ENCODE data around the gene ERBB4.
"Not testable (repeated sequence)": the region's sequence is repeated elsewhere in the genome, so short reads cannot be mapped to it uniquely, and the experiment has no call there.

ERBB4 gene

DNA sequence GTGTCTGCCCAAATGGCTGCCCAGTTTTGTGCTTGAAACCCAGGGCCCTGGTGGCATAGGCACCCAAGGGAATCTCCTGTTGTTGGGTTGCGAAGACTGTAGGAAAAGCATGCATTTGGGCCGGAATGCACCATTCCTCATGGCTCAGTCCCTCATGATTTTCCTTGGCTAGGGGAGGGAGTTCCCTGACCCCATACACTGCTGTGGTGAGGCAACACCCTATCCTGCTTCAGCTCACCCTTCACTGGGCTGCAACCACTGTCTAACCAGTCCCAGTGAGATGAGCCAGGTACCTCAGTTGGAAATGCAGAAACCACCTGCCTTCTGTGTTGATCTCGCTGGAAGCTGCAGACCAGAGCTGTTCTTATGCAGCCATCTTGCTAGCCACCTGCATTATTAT lies 300.4 kb downstream of the ERBB4 start:
- not testable (repeated sequence) for DNase-seq (ENCODE audit: low read depth, low spot score); H3K4me3 ChIP-seq (ENCODE audit: low read length); H3K27ac ChIP-seq (ENCODE audit: low read length); H3K4me1 ChIP-seq (ENCODE audit: control insufficient read depth, insufficient read depth, low read length); H3K27me3 ChIP-seq (ENCODE audit: control insufficient read depth, insufficient read depth, low read length); H3K36me3 ChIP-seq (ENCODE audit: control insufficient read depth, insufficient read depth, low read length); H3K9me3 ChIP-seq (ENCODE audit: control insufficient read depth, insufficient read depth, low read length)
- WGBS (ENCODE audit: insufficient coverage, insufficient read length): no CpG with 5 or more reads among the region's 3 CpGs

DNA sequence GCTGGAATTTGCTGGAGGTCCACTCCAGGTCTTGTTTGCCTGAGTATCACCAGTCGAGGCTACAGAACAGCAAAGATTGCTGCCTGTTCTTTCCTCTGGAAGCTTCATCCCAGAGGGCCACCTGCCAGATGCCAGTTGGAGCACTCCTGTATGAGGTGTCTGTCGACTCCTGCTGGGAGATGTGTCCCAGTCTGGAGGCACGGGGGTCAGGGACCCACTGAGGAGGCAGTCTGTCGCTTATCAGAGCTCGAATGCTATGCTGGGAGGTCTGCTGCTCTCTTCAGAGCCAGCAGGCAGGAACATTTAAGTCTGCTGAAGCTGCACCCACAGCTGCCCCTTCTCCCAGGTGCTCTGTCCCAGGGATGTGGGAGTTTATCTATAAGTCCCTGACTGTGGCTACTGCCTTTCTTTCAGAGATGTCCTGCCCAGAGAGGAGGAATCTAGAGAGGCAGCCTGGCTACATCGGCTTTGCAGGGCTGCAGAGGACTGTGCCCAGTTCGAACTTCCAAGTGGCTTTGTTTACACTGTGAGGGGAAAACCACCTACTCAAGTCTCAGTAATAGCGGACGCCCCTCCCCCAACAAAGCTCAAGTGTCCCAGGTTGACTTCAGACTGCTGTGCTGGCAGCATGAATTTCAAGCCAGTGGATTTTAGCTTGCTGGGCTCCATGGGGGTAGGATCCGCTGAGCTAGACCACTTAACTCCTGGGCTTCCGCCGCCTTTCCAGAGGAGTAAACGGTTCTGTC lies 301.1 kb downstream of the ERBB4 start:
- no CpG with 5 or more reads among the region's 13 CpGs for whole genome bisulfite sequencing (ENCODE audit: insufficient coverage, insufficient read length)
- H3K9me3 ChIP-seq (ENCODE audit: control insufficient read depth, insufficient read depth, low read length): no peaks in the 10 kb centered on the region
- H3K4me1 ChIP-seq (ENCODE audit: control insufficient read depth, insufficient read depth, low read length): peaks cover 3% of the 10 kb centered on the region; the same call in 1 of the 2 replicates
- no peak for DNase-seq (ENCODE audit: low read depth, low spot score)
- no peak overlapping the region for H3K4me3 ChIP-seq (ENCODE audit: low read length)
- no peak overlapping the region for H3K27ac ChIP-seq (ENCODE audit: low read length)
- no peaks in the 10 kb centered on the region for H3K36me3 ChIP-seq (ENCODE audit: control insufficient read depth, insufficient read depth, low read length)
- no peaks in the 10 kb centered on the region for H3K27me3 ChIP-seq (ENCODE audit: control insufficient read depth, insufficient read depth, low read length)

GRCh38 chr2:212228743-212229171 lies 309.8 kb downstream of the ERBB4 start:
- no CpG with 5 or more reads among the region's 2 CpGs for WGBS (ENCODE audit: insufficient coverage, insufficient read length)
- H3K27ac ChIP-seq (ENCODE audit: low read length): no peak overlapping the region
- no peaks in the 10 kb centered on the region for H3K9me3 ChIP-seq (ENCODE audit: control insufficient read depth, insufficient read depth, low read length)
- no peaks in the 10 kb centered on the region for H3K36me3 ChIP-seq (ENCODE audit: control insufficient read depth, insufficient read depth, low read length)
- no peak for DNase-seq (ENCODE audit: low read depth, low spot score)
- no peaks in the 10 kb centered on the region for H3K4me1 ChIP-seq (ENCODE audit: control insufficient read depth, insufficient read depth, low read length)
- H3K4me3 ChIP-seq (ENCODE audit: low read length): no peak overlapping the region
- no peaks in the 10 kb centered on the region for H3K27me3 ChIP-seq (ENCODE audit: control insufficient read depth, insufficient read depth, low read length)

DNA sequence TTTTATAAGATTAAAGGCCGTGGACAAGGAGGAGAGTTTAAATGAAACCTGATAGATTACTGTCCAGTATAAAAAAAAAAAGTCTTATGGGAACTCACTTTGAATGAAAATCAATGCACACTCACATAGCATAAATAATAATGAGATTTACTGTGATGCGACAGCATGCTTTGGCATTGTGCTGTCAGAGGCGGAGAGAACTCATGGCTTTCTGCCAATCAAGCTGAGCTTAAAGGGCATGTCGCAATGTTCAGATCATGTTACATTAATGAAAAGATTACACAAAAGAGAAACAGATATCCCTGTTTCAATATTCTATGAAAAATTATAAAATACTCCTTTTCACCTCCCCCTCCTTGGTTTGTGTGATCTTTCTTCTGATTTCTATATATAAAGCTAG lies 310.8 kb downstream of the ERBB4 start:
- no peak overlapping the region for H3K4me3 ChIP-seq (ENCODE audit: low read length)
- no peaks in the 10 kb centered on the region for H3K9me3 ChIP-seq (ENCODE audit: control insufficient read depth, insufficient read depth, low read length)
- no peak overlapping the region for H3K27ac ChIP-seq (ENCODE audit: low read length)
- no peaks in the 10 kb centered on the region for H3K27me3 ChIP-seq (ENCODE audit: control insufficient read depth, insufficient read depth, low read length)
- no peaks in the 10 kb centered on the region for H3K4me1 ChIP-seq (ENCODE audit: control insufficient read depth, insufficient read depth, low read length)
- H3K36me3 ChIP-seq (ENCODE audit: control insufficient read depth, insufficient read depth, low read length): no peaks in the 10 kb centered on the region
- no CpG with 5 or more reads among the region's 4 CpGs for WGBS (ENCODE audit: insufficient coverage, insufficient read length)
- no peak for DNase-seq (ENCODE audit: low read depth, low spot score)

- no peak overlapping the region for H3K27ac ChIP-seq (ENCODE audit: low read length)
- WGBS (ENCODE audit: insufficient coverage, insufficient read length): no CpG with 5 or more reads among the region's 1 CpG
These were observed 312.5 kb downstream of the ERBB4 start for GRCh38 chr2:212226114-212226513.

DNA sequence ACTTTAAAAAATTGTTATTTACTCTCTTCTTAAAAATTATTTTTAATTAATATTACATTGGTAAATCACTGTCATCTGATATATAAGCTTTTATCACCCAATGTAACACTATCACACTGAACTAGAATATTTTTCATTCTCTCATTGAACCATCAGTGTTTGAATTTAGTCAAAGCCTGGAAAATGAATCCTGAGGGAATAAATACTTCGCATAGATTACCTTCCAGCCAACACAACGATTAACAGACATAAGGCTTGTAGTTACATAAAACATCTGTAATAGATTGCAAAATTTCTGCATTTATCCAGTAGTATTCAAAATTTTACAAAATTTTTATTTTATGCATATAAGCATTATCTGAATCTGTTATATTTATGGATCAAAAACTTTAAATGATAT lies 314.9 kb downstream of the ERBB4 start:
- no peaks in the 10 kb centered on the region for H3K36me3 ChIP-seq (ENCODE audit: control insufficient read depth, insufficient read depth, low read length)
- no CpG with 5 or more reads among the region's 2 CpGs for WGBS (ENCODE audit: insufficient coverage, insufficient read length)
- H3K9me3 ChIP-seq (ENCODE audit: control insufficient read depth, insufficient read depth, low read length): no peaks in the 10 kb centered on the region
- H3K27ac ChIP-seq (ENCODE audit: low read length): no peak overlapping the region
- H3K27me3 ChIP-seq (ENCODE audit: control insufficient read depth, insufficient read depth, low read length): no peaks in the 10 kb centered on the region
- no peak for DNase-seq (ENCODE audit: low read depth, low spot score)
- H3K4me1 ChIP-seq (ENCODE audit: control insufficient read depth, insufficient read depth, low read length): no peaks in the 10 kb centered on the region
- no peak overlapping the region for H3K4me3 ChIP-seq (ENCODE audit: low read length)

More at GRCh38 chr2:212226114-212226513, 312.5 kb downstream of the ERBB4 start:
- Histone ChIP-seq H3K4me1 (ENCODE audit: control insufficient read depth, insufficient read depth, low read length) (no peaks in the 10 kb centered on the region), H3K9me3 (ENCODE audit: control insufficient read depth, insufficient read depth, low read length) (no peaks in the 10 kb centered on the region), H3K4me3 (ENCODE audit: low read length) (no peak overlapping the region), H3K36me3 (ENCODE audit: control insufficient read depth, insufficient read depth, low read length) (no peaks in the 10 kb centered on the region), H3K27me3 (ENCODE audit: control insufficient read depth, insufficient read depth, low read length) (no peaks in the 10 kb centered on the region)
- DNase-seq (ENCODE audit: low read depth, low spot score): no peak

DNA sequence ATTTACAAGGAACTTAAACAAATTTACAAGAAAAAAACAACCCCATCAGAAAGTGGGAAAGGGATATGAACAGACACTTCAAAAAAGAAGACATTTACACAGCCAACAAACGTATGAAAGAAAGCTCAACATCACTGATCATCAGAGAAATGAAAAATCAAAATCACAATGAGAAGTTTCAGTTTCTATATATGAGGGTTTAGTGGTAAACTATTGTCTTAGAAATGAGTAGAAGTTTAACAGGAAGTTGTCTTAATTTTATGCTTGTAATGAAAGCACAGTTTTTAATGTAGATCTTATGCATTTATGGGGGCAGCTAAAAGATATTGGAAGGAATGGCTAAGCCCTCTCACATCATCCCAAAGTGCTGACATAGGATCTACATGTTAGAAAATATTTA lies 325.4 kb downstream of the ERBB4 start:
- WGBS (ENCODE audit: insufficient coverage, insufficient read length): no CpG with 5 or more reads among the region's 1 CpG
- Histone ChIP-seq H3K36me3 (ENCODE audit: control insufficient read depth, insufficient read depth, low read length) (no peaks in the 10 kb centered on the region), H3K27ac (ENCODE audit: low read length) (no peak overlapping the region), H3K27me3 (ENCODE audit: control insufficient read depth, insufficient read depth, low read length) (no peaks in the 10 kb centered on the region), H3K9me3 (ENCODE audit: control insufficient read depth, insufficient read depth, low read length) (no peaks in the 10 kb centered on the region), H3K4me1 (ENCODE audit: control insufficient read depth, insufficient read depth, low read length) (no peaks in the 10 kb centered on the region), H3K4me3 (ENCODE audit: low read length) (no peak overlapping the region)
- no peak for DNase-seq (ENCODE audit: low read depth, low spot score)

- H3K27me3 ChIP-seq (ENCODE audit: control insufficient read depth, insufficient read depth, low read length): no peaks in the 10 kb centered on the region
- 100% methylated on average over 1 of the region's 1 CpG for WGBS (ENCODE audit: insufficient coverage, insufficient read length)
- no peaks in the 10 kb centered on the region for H3K9me3 ChIP-seq (ENCODE audit: control insufficient read depth, insufficient read depth, low read length)
- no peak overlapping the region for H3K27ac ChIP-seq (ENCODE audit: low read length)
- no peak for DNase-seq (ENCODE audit: low read depth, low spot score)
- no peaks in the 10 kb centered on the region for H3K4me1 ChIP-seq (ENCODE audit: control insufficient read depth, insufficient read depth, low read length)
- H3K4me3 ChIP-seq (ENCODE audit: low read length): no peak overlapping the region
- H3K36me3 ChIP-seq (ENCODE audit: control insufficient read depth, insufficient read depth, low read length): no peaks in the 10 kb centered on the region
These were observed 330.1 kb downstream of the ERBB4 start for GRCh38 chr2:212208467-212208866.

GRCh38 chr2:212197776-212198175 lies 340.8 kb downstream of the ERBB4 start:
- DNase-seq (ENCODE audit: low read depth, low spot score): no peak
- no peak overlapping the region for H3K27ac ChIP-seq (ENCODE audit: low read length)
- H3K27me3 ChIP-seq (ENCODE audit: control insufficient read depth, insufficient read depth, low read length): no peaks in the 10 kb centered on the region
- no peak overlapping the region for H3K4me3 ChIP-seq (ENCODE audit: low read length)
- H3K36me3 ChIP-seq (ENCODE audit: control insufficient read depth, insufficient read depth, low read length): no peaks in the 10 kb centered on the region
- WGBS (ENCODE audit: insufficient coverage, insufficient read length): no CpG with 5 or more reads among the region's 1 CpG
- H3K9me3 ChIP-seq (ENCODE audit: control insufficient read depth, insufficient read depth, low read length): no peaks in the 10 kb centered on the region
- no peaks in the 10 kb centered on the region for H3K4me1 ChIP-seq (ENCODE audit: control insufficient read depth, insufficient read depth, low read length)

- H3K4me1 ChIP-seq (ENCODE audit: control insufficient read depth, insufficient read depth, low read length): no peaks in the 10 kb centered on the region
- no peaks in the 10 kb centered on the region for H3K27me3 ChIP-seq (ENCODE audit: control insufficient read depth, insufficient read depth, low read length)
- no CpG with 5 or more reads among the region's 1 CpG for WGBS (ENCODE audit: insufficient coverage, insufficient read length)
- no peak for DNase-seq (ENCODE audit: low read depth, low spot score)
- H3K36me3 ChIP-seq (ENCODE audit: control insufficient read depth, insufficient read depth, low read length): no peaks in the 10 kb centered on the region
- no peak overlapping the region for H3K27ac ChIP-seq (ENCODE audit: low read length)
- H3K9me3 ChIP-seq (ENCODE audit: control insufficient read depth, insufficient read depth, low read length): no peaks in the 10 kb centered on the region
- H3K4me3 ChIP-seq (ENCODE audit: low read length): no peak overlapping the region
These were observed 343.0 kb downstream of the ERBB4 start for GRCh38 chr2:212195626-212196025.

- Histone ChIP-seq H3K27me3 (ENCODE audit: control insufficient read depth, insufficient read depth, low read length) (no peaks in the 10 kb centered on the region), H3K4me3 (ENCODE audit: low read length) (no peak overlapping the region), H3K36me3 (ENCODE audit: control insufficient read depth, insufficient read depth, low read length) (no peaks in the 10 kb centered on the region), H3K4me1 (ENCODE audit: control insufficient read depth, insufficient read depth, low read length) (no peaks in the 10 kb centered on the region), H3K27ac (ENCODE audit: low read length) (no peak overlapping the region), H3K9me3 (ENCODE audit: control insufficient read depth, insufficient read depth, low read length) (no peaks in the 10 kb centered on the region)
- no peak for DNase-seq (ENCODE audit: low read depth, low spot score)
These were observed 344.2 kb downstream of the ERBB4 start for GRCh38 chr2:212194396-212194795.
